ENCODE measurements around the gene ACADSB.

The ACADSB gene

GRCh38 chr10:123103944-123104343 lies 95.1 kb downstream of the ACADSB start:
- no peak for DNase-seq

Measured in NCI-H1694 treated with DMSO at 0.1 percent for 48 hours (cell line).